Globus pallidus (tissue), 1 donor: ENCODE data around the gene LEMD2.
A peak's percentile ranks its signal among the peaks of the same experiment; 100 is the strongest.

Source experiments
- DNase-seq: peaks from one replicate; pipeline ENCODE4 v3.0.0-alpha.2; 2015; ENCODE audit warnings: low spot score

The LEMD2 gene

GRCh38 chr6:33774774-33775173 is 14.2 kb downstream of the LEMD2 start:
- DNase-seq: no peak

- DNase-seq: no peak
Observed at GRCh38 chr6:33772902-33773472, 15.9 kb downstream of the LEMD2 start.

GRCh38 chr6:33772082-33772830 is 16.7 kb downstream of the LEMD2 start:
- no peak for DNase-seq

- peak; percentile 68 for DNase-seq
Observed at GRCh38 chr6:33771146-33772081, 17.5 kb downstream of the LEMD2 start.

GRCh38 chr6:33770833-33771145 is 18.1 kb downstream of the LEMD2 start:
- no peak for DNase-seq

GRCh38 chr6:33770124-33770832 is 18.7 kb downstream of the LEMD2 start:
- no peak for DNase-seq

- DNase-seq: no peak
Observed at GRCh38 chr6:33769248-33769821, 19.6 kb downstream of the LEMD2 start.

GRCh38 chr6:33768644-33769120 is 20.2 kb downstream of the LEMD2 start:
- peak; percentile 73 for DNase-seq

- no peak for DNase-seq
Observed at GRCh38 chr6:33766921-33767907, 21.7 kb downstream of the LEMD2 start.

GRCh38 chr6:33765368-33765767 is 23.6 kb downstream of the LEMD2 start:
- no peak for DNase-seq

GRCh38 chr6:33764036-33764435 is 24.9 kb downstream of the LEMD2 start:
- DNase-seq: no peak

GRCh38 chr6:33763483-33763882 is 25.4 kb downstream of the LEMD2 start:
- DNase-seq: no peak

GRCh38 chr6:33762713-33763112 is 26.2 kb downstream of the LEMD2 start:
- DNase-seq: no peak

- DNase-seq: peak; percentile 77
Observed at GRCh38 chr6:33761922-33762629, 26.9 kb downstream of the LEMD2 start.

GRCh38 chr6:33761581-33761921 is 27.4 kb downstream of the LEMD2 start:
- DNase-seq: no peak

- no peak for DNase-seq
Observed at GRCh38 chr6:33759887-33760629, 28.9 kb downstream of the LEMD2 start.

GRCh38 chr6:33758815-33759216 is 30.1 kb downstream of the LEMD2 start:
- DNase-seq: no peak

GRCh38 chr6:33757906-33758305 is 31.0 kb downstream of the LEMD2 start:
- DNase-seq: no peak

- DNase-seq: no peak
Observed at GRCh38 chr6:33757113-33757512, 31.8 kb downstream of the LEMD2 start.
